Skeletal muscle tissue (tissue), 4 donors: ENCODE results near the gene PLD2. TPM values are rescaled to one million over a fixed set of nuclear protein-coding genes. Genes with fewer than 3 reads are reported as not detected.
"Not testable (repeated sequence)": the region's sequence is repeated elsewhere in the genome, so short reads cannot be mapped to it uniquely, and the experiment has no call there.

Experiments
- H3K27ac ChIP-seq: one replicate; pipeline ENCODE4 v1.7.0; 2013; ENCODE audit warnings: mild to moderate bottlenecking, low read depth, low read length, inconsistent platforms
- H3K27me3 ChIP-seq, 3 donors: one replicate each; pipeline ENCODE4 v1.7.0; 2013; ENCODE audit warnings: low read length in 3 of 3; ENCODE audit not compliant: control insufficient read depth in 3 of 3, insufficient read depth in 3 of 3
- H3K36me3 ChIP-seq, 3 donors: one replicate each; pipeline ENCODE4 v1.7.0; 2013; ENCODE audit warnings: low read length in 3 of 3; ENCODE audit not compliant: control insufficient read depth in 3 of 3, insufficient read depth in 3 of 3
- H3K4me1 ChIP-seq, 3 donors: one replicate each; pipeline ENCODE4 v1.7.0; 2013; ENCODE audit warnings: low read length in 3 of 3, mild to moderate bottlenecking in 3 of 3; ENCODE audit not compliant: control insufficient read depth in 3 of 3, insufficient read depth in 3 of 3
- H3K4me3 ChIP-seq, 3 donors: one replicate each; pipeline ENCODE4 v1.7.0; 2013; ENCODE audit warnings: low read length in 3 of 3
- H3K9ac ChIP-seq, 3 donors: one replicate each; pipeline ENCODE4 v1.7.0; 2013; ENCODE audit warnings: low read length in 3 of 3, mild to moderate bottlenecking in 3 of 3, moderate library complexity in 2 of 3, low read depth in 1 of 3
- H3K9me3 ChIP-seq, 3 donors: one replicate each; pipeline ENCODE4 v1.7.0; 2013; ENCODE audit warnings: low read length in 3 of 3; ENCODE audit not compliant: control insufficient read depth in 3 of 3
- total RNA-seq: library from RNA; depleted of rRNA; stranded (reverse); fragments of >200 nt; gene quantifications from one replicate; pipeline ENCODE4 v1.2.3, GENCODE V29; 2014
- donor health status: Osteomylitis.

Gene PLD2
- total RNA-seq, 1 donor from 2014 or later, result 9.9 TPM

- Histone ChIP-seq H3K9ac (peak overlapping the region in 1 of 3 donors; percentile 8), H3K27me3 (no peaks in the 10 kb centered on the region), H3K36me3 (peaks cover 0 to 4% (median 0%) of the 10 kb centered on the region in 3 donors), H3K27ac (no peak overlapping the region), H3K9me3 (no peaks in the 10 kb centered on the region), H3K4me3 (no peak overlapping the region), H3K4me1 (peaks cover 12 to 31% (median 16%) of the 10 kb centered on the region in 3 donors)
These were observed 53.7 kb downstream of the PLD2 start for GRCh38 chr17:4860651-4861050.

DNA sequence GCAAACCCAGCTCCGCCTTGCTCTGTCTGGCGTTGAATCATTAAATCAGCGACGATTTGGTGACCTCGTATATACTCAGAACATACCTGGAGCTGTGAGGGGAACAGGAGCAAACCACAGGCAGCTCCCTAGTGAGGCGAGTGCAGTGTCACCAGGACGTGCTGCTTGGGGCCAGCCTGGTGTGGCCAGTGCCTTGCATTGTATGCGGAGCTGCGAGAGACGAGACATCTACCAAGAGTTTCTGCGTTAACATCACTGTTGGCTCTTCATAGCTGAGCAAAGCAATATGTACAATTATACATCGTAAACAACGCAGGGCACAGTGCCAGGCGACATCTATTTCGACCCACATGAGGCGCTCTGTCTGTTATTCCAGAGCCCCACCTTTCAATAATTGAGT is 54.1 kb downstream of the PLD2 start:
- H3K27ac ChIP-seq, result no peak overlapping the region
- no peaks in the 10 kb centered on the region for H3K27me3 ChIP-seq
- H3K9ac ChIP-seq, result no peak overlapping the region
- peaks cover 0 to 4% (median 0%) of the 10 kb centered on the region in 3 donors for H3K36me3 ChIP-seq
- peaks cover 12 to 31% (median 16%) of the 10 kb centered on the region in 3 donors for H3K4me1 ChIP-seq
- H3K4me3 ChIP-seq, result no peak overlapping the region
- no peaks in the 10 kb centered on the region for H3K9me3 ChIP-seq

- no peak overlapping the region for H3K27ac ChIP-seq
- H3K4me3 ChIP-seq, result no peak overlapping the region
- H3K27me3 ChIP-seq, result no peaks in the 10 kb centered on the region
- H3K4me1 ChIP-seq, result peaks cover 6 to 17% (median 9%) of the 10 kb centered on the region in 3 donors
- no peak overlapping the region for H3K9ac ChIP-seq
- H3K36me3 ChIP-seq, result peaks cover 0 to 4% (median 0%) of the 10 kb centered on the region in 3 donors
- no peaks in the 10 kb centered on the region for H3K9me3 ChIP-seq
These were observed 55.8 kb downstream of the PLD2 start for GRCh38 chr17:4862720-4863119.

DNA sequence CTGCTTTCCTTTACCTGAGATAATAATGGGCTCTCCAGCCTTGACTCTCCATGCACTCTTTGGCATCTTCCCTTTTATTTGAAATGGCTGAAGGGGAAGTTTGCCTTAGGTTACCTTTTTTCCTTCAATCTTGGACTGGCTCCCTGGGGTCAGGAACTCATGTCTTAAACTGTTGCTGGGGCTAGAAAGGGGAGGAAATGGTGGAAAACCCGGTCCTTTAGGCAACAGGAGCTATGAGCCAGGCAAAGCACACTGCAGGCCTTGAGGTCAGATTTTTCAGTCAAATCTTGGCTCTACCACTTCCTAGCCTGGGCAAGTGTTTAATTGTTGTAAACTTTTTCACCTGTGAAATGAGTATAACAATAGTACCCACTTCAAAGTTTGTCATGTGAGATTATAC is 56.4 kb downstream of the PLD2 start:
- H3K36me3 ChIP-seq, result peaks cover 0 to 4% (median 0%) of the 10 kb centered on the region in 3 donors
- no peaks in the 10 kb centered on the region for H3K27me3 ChIP-seq
- H3K4me1 ChIP-seq, result peaks cover 5 to 14% (median 6%) of the 10 kb centered on the region in 3 donors
- H3K4me3 ChIP-seq, result no peak overlapping the region
- no peak overlapping the region for H3K9ac ChIP-seq
- no peaks in the 10 kb centered on the region for H3K9me3 ChIP-seq
- no peak overlapping the region for H3K27ac ChIP-seq

DNA sequence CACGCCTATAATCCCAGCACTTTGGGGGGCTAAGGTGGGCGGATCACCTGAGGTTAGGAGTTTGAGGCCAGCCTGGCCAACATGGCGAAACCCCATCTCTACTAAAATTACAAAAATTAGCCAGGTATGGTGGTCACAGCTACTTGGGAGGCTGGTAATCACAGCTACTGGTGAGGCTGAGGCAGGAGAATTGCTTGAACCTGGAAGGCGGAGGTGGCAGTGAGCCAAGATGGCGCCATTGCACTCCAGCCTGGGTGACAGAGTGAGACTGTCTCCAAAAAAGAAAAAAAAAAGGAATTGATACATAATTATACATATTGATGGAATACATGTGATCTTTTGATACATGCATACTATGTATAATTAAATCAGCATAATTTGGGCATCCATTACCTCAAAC is 60.6 kb downstream of the PLD2 start:
- not testable (repeated sequence) for H3K9me3 ChIP-seq, H3K4me3 ChIP-seq, H3K36me3 ChIP-seq, H3K9ac ChIP-seq, H3K27ac ChIP-seq, H3K4me1 ChIP-seq, H3K27me3 ChIP-seq

- H3K9ac ChIP-seq, H3K27ac ChIP-seq, H3K4me3 ChIP-seq, H3K4me1 ChIP-seq, H3K9me3 ChIP-seq, H3K27me3 ChIP-seq, H3K36me3 ChIP-seq: not testable (repeated sequence)
These were observed 62.4 kb downstream of the PLD2 start for GRCh38 chr17:4869058-4869998.

DNA sequence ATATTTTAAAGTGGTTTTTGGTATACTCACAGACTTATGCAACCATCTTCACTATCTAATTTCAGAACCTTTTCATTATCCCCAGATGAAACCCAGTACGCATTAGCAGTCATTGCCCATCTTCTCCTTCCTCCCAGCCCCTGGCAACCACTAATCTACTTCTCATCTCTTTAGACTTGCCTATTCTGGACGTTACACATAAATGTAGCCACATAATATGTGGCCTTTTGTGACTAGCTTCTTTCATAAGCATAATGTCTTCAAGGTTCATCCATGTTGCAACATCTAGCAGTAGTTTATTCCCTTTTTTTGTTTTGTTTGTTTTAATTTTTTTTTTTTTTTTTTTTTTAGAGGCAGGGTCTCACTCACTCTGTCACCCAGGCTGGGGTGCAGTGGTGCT is 63.9 kb downstream of the PLD2 start:
- Histone ChIP-seq H3K4me3 (no peak overlapping the region), H3K9ac (no peak overlapping the region), H3K4me1 (no peaks in the 10 kb centered on the region), H3K27me3 (no peaks in the 10 kb centered on the region), H3K36me3 (peaks cover 0 to 5% (median 0%) of the 10 kb centered on the region in 3 donors), H3K27ac (no peak overlapping the region), H3K9me3 (no peaks in the 10 kb centered on the region)

DNA sequence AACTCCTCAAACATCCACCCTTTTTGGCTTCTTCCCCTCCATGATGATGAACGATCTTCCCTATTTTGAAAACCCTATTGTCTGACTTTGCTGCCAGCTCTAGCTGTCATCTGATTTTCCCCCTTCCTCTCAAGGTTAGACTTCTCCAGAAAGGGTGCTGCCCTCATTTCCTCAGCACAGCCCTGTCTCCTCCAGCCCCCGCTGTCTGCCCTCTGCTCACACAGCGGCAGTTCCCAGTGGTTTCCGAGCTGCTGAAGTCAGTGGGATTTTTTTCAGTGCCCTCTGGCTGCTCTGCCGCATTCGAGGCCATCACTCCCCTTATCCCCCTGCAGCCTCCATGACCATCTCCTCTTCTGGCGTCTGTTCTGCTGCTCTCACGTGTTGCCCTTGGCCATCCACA is 65.8 kb downstream of the PLD2 start:
- Histone ChIP-seq H3K9ac (no peak overlapping the region), H3K9me3 (no peaks in the 10 kb centered on the region), H3K27me3 (no peaks in the 10 kb centered on the region), H3K4me3 (no peak overlapping the region), H3K27ac (no peak overlapping the region), H3K4me1 (no peaks in the 10 kb centered on the region), H3K36me3 (peaks cover 0 to 6% (median 0%) of the 10 kb centered on the region in 3 donors)

Other genes with a start within 250 kb of the PLD2 start
- gene GGT6, start 246.6 kb upstream of the PLD2 start, total RNA-seq, result not detected
- 74.1 TPM for gene SMTNL2, start 222.6 kb upstream of the PLD2 start, total RNA-seq
- 0.52 TPM for gene ALOX15, start 165.5 kb upstream of the PLD2 start, total RNA-seq
- 23.5 TPM for gene PELP1, start 103.0 kb upstream of the PLD2 start, total RNA-seq
- 7.3 TPM for gene ARRB2, start 96.5 kb upstream of the PLD2 start, total RNA-seq
- 6.3 TPM for gene MED11, start 75.7 kb upstream of the PLD2 start, total RNA-seq
- gene ZMYND15, start 67.3 kb upstream of the PLD2 start, total RNA-seq, result 0.52 TPM
- gene CXCL16, start 67.2 kb upstream of the PLD2 start, total RNA-seq, result 1.6 TPM
- gene TM4SF5, start 35.3 kb upstream of the PLD2 start, total RNA-seq, result not detected
- gene VMO1, start 20.8 kb upstream of the PLD2 start, total RNA-seq, result 4.7 TPM
- not detected for gene GLTPD2, start 18.2 kb upstream of the PLD2 start, total RNA-seq
- gene PSMB6, start 11.0 kb upstream of the PLD2 start, total RNA-seq, result 105 TPM
- 13.0 TPM for gene MINK1, start 26.2 kb downstream of the PLD2 start, total RNA-seq
- 2.6 TPM for gene C17orf107, start 92.4 kb downstream of the PLD2 start, total RNA-seq
- gene CHRNE, start 95.9 kb downstream of the PLD2 start, total RNA-seq, result 1.0 TPM
- under 0.01 TPM for gene GP1BA, start 125.1 kb downstream of the PLD2 start, total RNA-seq
- gene SLC25A11, start 132.9 kb downstream of the PLD2 start, total RNA-seq, result 59.5 TPM
- 12.0 TPM for gene RNF167, start 133.1 kb downstream of the PLD2 start, total RNA-seq
- 137 TPM for gene PFN1, start 141.4 kb downstream of the PLD2 start, total RNA-seq
- 2,880 TPM for gene ENO3, start 144.0 kb downstream of the PLD2 start, total RNA-seq
- 51.7 TPM for gene SPAG7, start 160.7 kb downstream of the PLD2 start, total RNA-seq
- gene CAMTA2, start 180.5 kb downstream of the PLD2 start, total RNA-seq, result 4.7 TPM
- not detected for gene INCA1, start 190.4 kb downstream of the PLD2 start, total RNA-seq
- gene KIF1C, start 190.8 kb downstream of the PLD2 start, total RNA-seq, result 47.5 TPM
- not detected for gene SLC52A1, start 228.3 kb downstream of the PLD2 start, total RNA-seq